Measurements from ENCODE around the gene LHX6.
A peak's percentile ranks its signal among the peaks of the same experiment; 100 is the strongest.

LHX6 gene

DNA sequence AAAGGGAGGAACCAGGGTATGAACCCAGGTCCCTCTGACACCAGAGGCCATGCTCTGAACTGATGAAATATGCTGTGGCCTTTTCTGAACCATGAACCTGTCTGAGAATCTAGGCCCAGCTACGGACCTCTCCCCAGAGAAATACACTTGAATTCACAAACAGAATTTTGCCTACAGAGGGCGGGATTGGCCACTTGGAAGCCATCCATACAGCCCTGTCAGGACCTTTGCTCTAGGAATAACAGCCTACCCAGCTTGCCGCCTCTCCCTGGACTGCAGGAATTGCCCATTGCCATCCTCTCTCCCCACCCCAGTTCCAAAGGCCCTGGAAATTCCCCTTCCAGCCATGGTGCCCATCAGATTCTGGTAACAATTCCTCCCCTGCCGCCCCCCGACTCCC, 42.5 kb downstream of the LHX6 start:
- Histone ChIP-seq H3K27ac (no peak overlapping the region), H3K9ac (no peak overlapping the region)

DNA sequence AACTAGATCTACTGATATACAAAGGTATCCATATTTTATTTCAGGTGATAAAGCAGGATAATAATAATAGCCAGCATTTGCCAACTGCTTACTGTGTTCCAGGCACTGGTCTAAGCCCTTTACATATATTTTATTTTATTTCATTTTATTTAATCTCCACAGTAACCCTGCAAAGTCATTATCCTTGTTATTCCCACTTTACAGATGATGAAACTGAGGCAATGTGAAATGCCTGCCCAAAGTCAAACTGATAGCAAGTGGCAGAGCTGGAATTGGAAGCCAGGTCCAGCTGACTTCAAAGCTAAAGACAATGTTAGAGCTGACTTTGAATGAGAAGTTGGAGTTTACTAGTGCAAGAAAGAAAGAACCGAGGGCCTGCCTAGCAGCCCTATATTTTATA, 44.2 kb downstream of the LHX6 start:
- peaks cover 5% of the 10 kb centered on the region for H3K4me1 ChIP-seq
- TF ChIP-seq Cebpa-rat (IDR thresholded peaks at IDR 0.05): no peak
- H3K4me3 ChIP-seq: no peak overlapping the region
- no peak overlapping the region for H3K9ac ChIP-seq
- no peak overlapping the region for H3K4me2 ChIP-seq
- H4K20me1 ChIP-seq: no peaks in the 10 kb centered on the region
- H3K9me3 ChIP-seq: no peaks in the 10 kb centered on the region
- no peaks in the 10 kb centered on the region for H3K36me3 ChIP-seq
- no peak overlapping the region for H3K27ac ChIP-seq
- H3K27me3 ChIP-seq: no peaks in the 10 kb centered on the region

More for the DNA sequence above, 42.5 kb downstream of the LHX6 start:
- H3K9me3 ChIP-seq: no peaks in the 10 kb centered on the region
- no peak overlapping the region for H3K4me3 ChIP-seq
- H3K4me1 ChIP-seq: no peaks in the 10 kb centered on the region
- TF ChIP-seq Cebpa-rat (IDR thresholded peaks at IDR 0.05): no peak
- H3K4me2 ChIP-seq: no peak overlapping the region
- H3K36me3 ChIP-seq: no peaks in the 10 kb centered on the region
- H4K20me1 ChIP-seq: no peaks in the 10 kb centered on the region
- H3K27me3 ChIP-seq: no peaks in the 10 kb centered on the region

DNA sequence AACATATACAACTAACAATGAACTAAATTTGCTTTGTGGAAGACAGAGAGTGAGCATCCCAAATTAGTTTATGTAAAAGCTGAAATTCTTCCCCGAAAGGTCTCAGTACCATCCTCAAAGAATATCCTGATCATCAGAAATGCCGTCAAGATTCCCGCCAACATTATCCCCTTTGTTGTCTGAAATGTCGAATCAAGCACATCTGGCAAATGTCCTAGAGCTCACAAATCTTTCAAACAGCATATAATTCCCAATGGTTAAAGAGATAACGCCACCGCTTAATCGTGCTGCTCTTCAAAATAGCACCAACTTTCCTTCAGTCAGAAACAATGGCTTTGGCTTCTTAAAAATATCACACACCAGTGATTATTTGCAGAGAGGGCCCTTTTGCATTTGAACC, 45.3 kb downstream of the LHX6 start:
- peaks cover 9% of the 10 kb centered on the region for H3K4me1 ChIP-seq
- H3K9ac ChIP-seq: no peak overlapping the region
- H3K27ac ChIP-seq: no peak overlapping the region
- H3K4me2 ChIP-seq: no peak overlapping the region
- no peaks in the 10 kb centered on the region for H3K27me3 ChIP-seq
- H4K20me1 ChIP-seq: no peaks in the 10 kb centered on the region
- no peak for TF ChIP-seq Cebpa-rat (IDR thresholded peaks at IDR 0.05)
- no peaks in the 10 kb centered on the region for H3K36me3 ChIP-seq
- H3K9me3 ChIP-seq: no peaks in the 10 kb centered on the region
- no peak overlapping the region for H3K4me3 ChIP-seq

DNA sequence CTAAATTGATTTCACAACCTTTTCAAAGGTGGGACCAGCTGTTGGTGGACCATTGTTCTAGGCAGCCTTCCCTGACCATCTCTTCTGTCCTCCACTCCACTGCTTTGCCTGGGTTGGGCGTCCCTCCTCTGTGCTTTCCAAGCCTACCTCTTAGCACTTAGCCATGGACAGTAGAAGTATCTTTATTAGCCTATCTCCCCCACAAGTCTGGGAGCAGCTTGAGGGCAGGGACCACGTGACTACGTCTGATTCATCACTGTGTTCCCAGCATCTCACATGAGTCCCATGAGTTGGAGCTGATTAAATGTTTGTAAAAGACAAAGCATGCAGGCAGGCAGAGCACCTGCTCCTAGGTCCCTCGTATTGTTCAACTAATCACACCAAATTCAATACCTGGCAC, 48.1 kb downstream of the LHX6 start:
- no peak overlapping the region for H3K4me3 ChIP-seq
- H3K36me3 ChIP-seq: no peaks in the 10 kb centered on the region
- peaks cover 9% of the 10 kb centered on the region for H3K4me1 ChIP-seq
- no peaks in the 10 kb centered on the region for H4K20me1 ChIP-seq
- H3K9me3 ChIP-seq: no peaks in the 10 kb centered on the region
- H3K27ac ChIP-seq: no peak overlapping the region
- H3K4me2 ChIP-seq: no peak overlapping the region
- H3K9ac ChIP-seq: no peak overlapping the region
- no peak for TF ChIP-seq Cebpa-rat (IDR thresholded peaks at IDR 0.05)
- no peaks in the 10 kb centered on the region for H3K27me3 ChIP-seq

DNA sequence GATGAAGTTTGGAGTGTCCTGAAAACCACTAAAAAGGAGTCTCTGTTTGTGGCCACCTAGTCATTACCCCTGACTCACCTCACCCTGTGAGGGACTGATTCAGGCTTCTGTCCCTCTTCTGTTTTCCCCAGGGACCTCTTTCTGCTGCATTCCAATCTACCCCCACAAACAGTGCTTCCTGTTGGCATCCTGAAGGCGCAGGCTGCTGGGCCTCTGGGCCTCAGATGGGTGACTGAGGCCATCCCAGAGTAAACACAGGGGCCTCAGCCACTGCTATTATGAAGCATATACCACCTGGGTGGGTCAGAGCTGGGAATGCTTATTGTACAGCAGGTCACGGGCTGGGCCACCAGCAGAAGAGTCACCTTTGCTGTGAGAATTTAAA, 49.1 kb downstream of the LHX6 start:
- no peaks in the 10 kb centered on the region for H3K36me3 ChIP-seq
- no peaks in the 10 kb centered on the region for H3K27me3 ChIP-seq
- no peak overlapping the region for H3K9ac ChIP-seq
- H3K4me3 ChIP-seq: no peak overlapping the region
- no peaks in the 10 kb centered on the region for H3K9me3 ChIP-seq
- H3K4me1 ChIP-seq: peaks cover 9% of the 10 kb centered on the region
- H4K20me1 ChIP-seq: no peaks in the 10 kb centered on the region
- no peak for TF ChIP-seq Cebpa-rat (IDR thresholded peaks at IDR 0.05)
- peak overlapping the region; percentile 63 for H3K4me2 ChIP-seq
- no peak overlapping the region; the same call in 1 of the 2 replicates for H3K27ac ChIP-seq

DNA sequence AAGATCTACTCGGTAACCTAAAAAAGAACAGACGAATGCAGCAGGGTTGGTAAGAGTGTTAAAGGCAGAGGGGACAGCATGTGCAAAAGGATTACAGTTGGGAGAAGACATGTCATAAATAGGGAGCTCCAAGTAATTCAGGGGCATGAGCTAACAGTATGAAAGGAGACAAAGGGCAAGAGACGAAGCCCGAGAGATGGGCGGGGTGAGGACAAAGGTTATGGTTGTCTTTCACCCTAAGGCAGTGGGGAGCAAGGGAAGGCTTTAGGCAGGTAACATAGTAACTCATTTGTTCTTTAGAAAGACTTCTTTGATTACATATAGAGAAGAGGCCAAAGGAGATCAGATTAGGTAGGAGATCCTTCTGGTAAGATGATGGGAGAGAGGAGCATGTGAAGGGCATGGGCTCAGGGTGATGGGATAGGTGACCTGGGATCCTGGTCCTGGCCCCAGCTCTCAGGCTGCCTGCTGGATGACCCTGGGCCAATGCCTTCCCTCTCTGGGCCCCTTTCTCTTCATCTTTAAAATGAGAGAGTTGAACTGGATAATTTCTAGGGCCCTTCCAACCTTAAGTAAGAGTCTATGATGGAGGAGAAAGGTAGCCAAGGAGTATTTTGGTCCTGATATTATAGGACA, 49.6 kb downstream of the LHX6 start:
- Histone ChIP-seq H3K27ac (no peak overlapping the region), H3K9me3 (no peaks in the 10 kb centered on the region), H3K4me1 (peaks cover 9% of the 10 kb centered on the region), H3K4me3 (no peak overlapping the region), H4K20me1 (no peaks in the 10 kb centered on the region), H3K9ac (no peak overlapping the region), H3K4me2 (peak overlapping the region; percentile 63), H3K36me3 (no peaks in the 10 kb centered on the region), H3K27me3 (no peaks in the 10 kb centered on the region)
- no peak for TF ChIP-seq Cebpa-rat (IDR thresholded peaks at IDR 0.05)

DNA sequence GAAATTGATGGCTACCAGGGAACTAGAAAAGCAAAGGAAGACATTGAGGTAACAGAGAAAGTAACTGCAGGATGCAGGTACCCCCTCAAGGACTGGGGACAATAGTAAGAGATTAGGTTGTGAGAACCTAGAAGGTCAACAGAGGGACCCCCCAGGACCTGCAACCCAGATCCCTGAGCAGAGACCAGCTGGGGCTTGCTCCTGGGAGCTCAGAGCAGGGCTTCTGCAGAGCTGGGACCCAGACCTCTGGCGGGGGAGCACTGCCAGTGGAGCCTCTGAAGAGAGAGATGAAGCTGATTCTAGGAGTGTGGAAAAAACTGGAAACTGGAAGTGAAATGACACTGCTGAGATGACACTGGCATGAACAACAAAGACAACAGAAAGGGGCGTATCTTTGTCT, 51.8 kb downstream of the LHX6 start:
- Histone ChIP-seq H3K9me3 (no peaks in the 10 kb centered on the region), H3K4me3 (no peak overlapping the region), H4K20me1 (no peaks in the 10 kb centered on the region), H3K27me3 (no peaks in the 10 kb centered on the region), H3K36me3 (no peaks in the 10 kb centered on the region), H3K4me2 (no peak overlapping the region), H3K9ac (no peak overlapping the region), H3K4me1 (peaks cover 9% of the 10 kb centered on the region), H3K27ac (no peak overlapping the region)
- no peak for TF ChIP-seq Cebpa-rat (IDR thresholded peaks at IDR 0.05)

DNA sequence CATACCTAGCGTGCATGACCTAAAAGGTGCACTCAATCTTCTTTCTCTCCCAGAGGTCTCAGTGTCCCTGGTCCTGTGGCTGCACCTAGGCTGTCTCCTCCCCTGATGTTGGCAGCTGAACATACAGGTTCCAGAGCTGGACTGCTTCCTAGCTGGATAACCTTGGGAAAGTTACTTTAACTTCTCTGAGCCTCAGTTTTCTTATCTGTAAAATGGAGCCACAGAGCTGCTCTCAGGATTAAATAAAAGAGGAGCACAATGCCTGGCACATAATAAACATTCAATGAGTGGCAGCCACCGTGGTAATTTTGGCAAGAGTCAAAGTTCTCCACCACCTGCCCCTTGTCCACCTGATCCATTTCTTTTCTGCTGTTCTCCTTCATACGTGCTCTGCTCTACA, 55.1 kb downstream of the LHX6 start:
- Histone ChIP-seq H3K27me3 (no peaks in the 10 kb centered on the region), H3K4me2 (no peak overlapping the region), H3K4me1 (no peaks in the 10 kb centered on the region), H3K4me3 (no peak overlapping the region), H3K27ac (no peak overlapping the region), H3K9me3 (no peaks in the 10 kb centered on the region), H3K9ac (no peak overlapping the region), H4K20me1 (no peaks in the 10 kb centered on the region), H3K36me3 (no peaks in the 10 kb centered on the region)
- no peak for TF ChIP-seq Cebpa-rat (IDR thresholded peaks at IDR 0.05)

DNA sequence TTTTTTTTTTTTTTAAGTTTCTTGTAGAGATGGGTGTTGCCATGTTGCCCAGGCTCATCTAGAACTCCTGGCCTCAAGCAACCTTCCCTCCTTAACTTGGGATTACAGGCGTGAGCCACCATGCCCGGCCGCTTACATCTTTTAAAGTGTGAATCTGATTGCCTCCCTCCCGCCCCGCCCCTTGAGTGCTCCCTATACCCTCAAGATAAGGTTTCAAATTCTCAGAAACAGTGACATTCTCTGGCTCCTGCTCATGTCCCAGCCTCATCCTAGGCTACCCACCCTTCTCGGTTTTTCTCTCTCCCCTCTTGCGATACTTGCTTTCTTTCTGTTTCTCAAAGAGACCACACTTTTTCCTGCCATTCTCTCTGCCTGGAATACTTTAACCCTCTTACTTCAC, 56.6 kb downstream of the LHX6 start:
- no peaks in the 10 kb centered on the region for H3K36me3 ChIP-seq
- H3K9ac ChIP-seq: no peak overlapping the region
- no peak overlapping the region for H3K27ac ChIP-seq
- H4K20me1 ChIP-seq: no peaks in the 10 kb centered on the region
- TF ChIP-seq Cebpa-rat (IDR thresholded peaks at IDR 0.05): no peak
- no peaks in the 10 kb centered on the region for H3K9me3 ChIP-seq
- no peak overlapping the region for H3K4me2 ChIP-seq
- no peaks in the 10 kb centered on the region for H3K4me1 ChIP-seq
- no peak overlapping the region for H3K4me3 ChIP-seq
- H3K27me3 ChIP-seq: no peaks in the 10 kb centered on the region

DNA sequence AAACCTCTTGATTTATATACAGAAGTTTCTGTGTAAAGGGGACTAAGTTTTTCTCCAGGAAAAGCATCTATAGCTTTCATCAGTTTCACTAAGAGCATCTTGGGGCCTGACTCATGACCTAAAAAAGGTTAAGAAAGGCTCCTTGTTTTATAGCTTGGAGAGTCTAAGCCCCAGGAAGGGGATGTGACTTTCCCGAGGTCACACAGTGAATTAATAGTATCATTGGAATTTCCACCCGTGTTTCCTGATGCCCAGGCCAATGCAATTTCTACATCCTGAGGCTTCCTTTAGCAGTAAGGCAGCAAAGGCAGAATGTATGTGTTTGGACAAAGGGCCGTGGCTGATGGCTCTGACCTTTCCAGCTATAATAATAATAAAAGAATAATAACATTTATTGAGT, 60.4 kb downstream of the LHX6 start:
- Histone ChIP-seq H3K36me3 (no peaks in the 10 kb centered on the region), H3K4me2 (no peak overlapping the region), H3K9me3 (no peaks in the 10 kb centered on the region), H3K4me1 (no peaks in the 10 kb centered on the region), H3K27ac (no peak overlapping the region), H4K20me1 (no peaks in the 10 kb centered on the region), H3K9ac (no peak overlapping the region), H3K27me3 (no peaks in the 10 kb centered on the region), H3K4me3 (no peak overlapping the region)
- TF ChIP-seq Cebpa-rat (IDR thresholded peaks at IDR 0.05): no peak

DNA sequence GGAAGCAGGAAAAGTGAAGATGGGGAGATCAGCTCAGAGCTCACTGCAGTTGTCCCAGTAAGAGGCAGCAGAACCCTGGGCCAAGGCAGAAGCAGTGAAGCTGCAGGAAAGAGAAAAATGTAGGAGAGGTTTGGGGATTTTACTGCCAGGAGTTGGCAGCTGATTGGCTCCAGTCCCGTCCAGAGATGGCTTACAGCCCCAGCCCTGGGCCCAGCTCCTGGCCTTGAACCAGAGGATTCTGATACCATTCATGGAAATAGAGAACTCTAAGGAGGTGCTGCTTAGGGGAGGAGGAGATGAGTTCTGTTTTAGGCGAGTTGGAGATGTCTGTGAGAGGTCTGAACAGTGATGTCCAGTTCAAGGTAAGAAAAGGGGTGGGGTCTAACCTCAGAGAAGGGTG, 64.5 kb downstream of the LHX6 start:
- Histone ChIP-seq H3K36me3 (no peaks in the 10 kb centered on the region), H3K27me3 (no peaks in the 10 kb centered on the region), H3K4me3 (no peak overlapping the region), H3K9ac (no peak overlapping the region), H4K20me1 (no peaks in the 10 kb centered on the region), H3K9me3 (peaks cover 15% of the 10 kb centered on the region; the same call in 1 of the 2 replicates), H3K4me2 (no peak overlapping the region), H3K27ac (no peak overlapping the region), H3K4me1 (peaks cover 9% of the 10 kb centered on the region; the same call in 1 of the 2 replicates)
- no peak for TF ChIP-seq Cebpa-rat (IDR thresholded peaks at IDR 0.05)
